HG02885 (cell line): ENCODE data around the gene INTS1.
"Not testable (repeated sequence)": the region's sequence is repeated elsewhere in the genome, so short reads cannot be mapped to it uniquely, and the experiment has no call there.

Source experiments
- ATAC-seq: cut with Tn5 transposase; IDR thresholded peaks from one replicate; pipeline ENCODE4 v1.9.1; 2021; ENCODE audit warnings: mild to moderate bottlenecking; ENCODE audit not compliant: unreplicated experiment, poor library complexity

INTS1 gene

DNA sequence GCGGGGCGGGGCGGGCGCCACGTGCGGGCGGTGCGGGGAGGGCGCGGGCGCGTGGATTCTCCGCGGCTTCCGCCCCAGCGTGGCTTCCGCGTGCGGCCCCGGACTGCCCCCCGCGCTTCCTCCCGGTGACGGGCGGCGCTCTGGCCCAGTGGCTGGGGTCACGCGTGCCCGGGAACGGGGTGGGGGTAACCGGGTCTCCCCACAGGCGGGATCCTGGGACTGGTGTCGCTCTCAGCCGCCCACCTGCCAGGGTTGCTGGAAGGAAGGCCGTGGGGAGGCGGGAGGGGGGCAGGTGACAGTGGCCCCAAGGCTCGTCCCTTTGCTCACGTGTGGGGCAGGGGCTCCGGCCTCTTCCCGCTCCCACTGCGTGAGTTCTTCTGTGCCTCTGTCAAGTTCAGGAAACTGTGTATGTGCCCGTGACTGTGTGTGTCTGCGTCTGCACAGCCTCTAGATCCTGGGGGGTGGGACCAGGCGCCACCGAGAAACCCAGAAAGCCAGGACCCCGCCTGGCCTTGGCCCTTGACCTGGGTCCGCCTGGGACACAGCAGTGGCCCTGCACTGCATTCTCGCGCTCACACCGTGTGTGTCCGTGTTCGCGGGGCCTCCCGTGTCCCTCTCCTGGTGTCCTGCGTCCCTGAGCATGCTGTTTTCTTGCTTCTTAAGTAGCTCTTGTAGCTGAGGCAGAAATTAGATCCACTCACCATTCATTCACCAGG lies 27.2 kb upstream of the INTS1 start:
- ATAC-seq: peak; percentile 24

DNA sequence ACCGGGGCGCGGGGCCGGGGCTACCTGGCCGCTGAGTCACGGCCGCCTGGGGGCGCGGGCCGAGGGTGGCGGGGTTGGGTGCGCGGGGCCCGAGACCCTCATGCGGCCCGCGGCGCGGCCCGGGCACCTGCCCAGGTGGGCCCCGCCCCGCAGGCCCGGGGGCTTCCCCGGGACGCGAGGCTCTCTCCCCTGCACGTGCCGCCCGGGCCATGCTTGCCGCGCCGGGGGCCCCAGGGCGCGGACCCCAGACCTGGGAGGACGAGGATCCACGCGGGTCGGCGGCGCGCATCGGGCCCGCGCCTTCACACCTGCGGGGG lies 26.7 kb upstream of the INTS1 start:
- ATAC-seq: peak; percentile 16

DNA sequence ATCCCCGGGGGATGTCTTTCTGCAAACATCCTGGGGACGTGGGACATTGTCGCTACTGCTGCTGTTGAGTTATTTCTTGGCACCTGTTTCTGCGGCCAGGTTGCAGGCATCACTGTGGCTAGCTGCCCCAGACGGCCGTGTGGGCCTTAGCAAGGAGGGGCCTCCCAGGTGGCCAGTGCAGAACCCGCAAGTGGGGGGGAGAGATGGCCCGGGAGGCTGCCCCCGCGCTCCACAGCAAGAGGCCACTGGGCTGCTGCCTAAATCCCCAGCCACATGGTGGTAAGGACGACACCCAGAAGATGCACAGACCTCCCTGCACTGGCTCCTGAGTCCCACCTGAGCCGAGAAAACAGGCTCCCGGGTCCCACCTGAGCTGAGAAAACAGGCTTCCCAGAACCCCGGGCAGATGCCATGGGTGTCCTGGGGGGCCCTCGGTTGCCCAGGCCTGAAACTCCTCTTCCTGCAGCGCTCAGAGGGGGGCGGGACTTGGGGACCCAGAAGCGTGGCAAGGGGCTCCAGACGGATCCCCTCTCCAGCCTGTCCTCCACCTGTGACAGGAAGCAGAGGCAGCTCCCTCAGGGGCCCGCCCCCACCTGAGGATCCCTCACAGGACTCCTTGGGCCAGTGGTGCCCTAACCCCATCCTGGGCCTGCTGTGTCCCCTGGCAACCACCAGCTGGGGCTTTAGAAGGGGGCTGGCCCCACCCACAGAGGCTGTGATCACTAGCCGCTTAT lies 25.4 kb upstream of the INTS1 start:
- no peak for ATAC-seq

DNA sequence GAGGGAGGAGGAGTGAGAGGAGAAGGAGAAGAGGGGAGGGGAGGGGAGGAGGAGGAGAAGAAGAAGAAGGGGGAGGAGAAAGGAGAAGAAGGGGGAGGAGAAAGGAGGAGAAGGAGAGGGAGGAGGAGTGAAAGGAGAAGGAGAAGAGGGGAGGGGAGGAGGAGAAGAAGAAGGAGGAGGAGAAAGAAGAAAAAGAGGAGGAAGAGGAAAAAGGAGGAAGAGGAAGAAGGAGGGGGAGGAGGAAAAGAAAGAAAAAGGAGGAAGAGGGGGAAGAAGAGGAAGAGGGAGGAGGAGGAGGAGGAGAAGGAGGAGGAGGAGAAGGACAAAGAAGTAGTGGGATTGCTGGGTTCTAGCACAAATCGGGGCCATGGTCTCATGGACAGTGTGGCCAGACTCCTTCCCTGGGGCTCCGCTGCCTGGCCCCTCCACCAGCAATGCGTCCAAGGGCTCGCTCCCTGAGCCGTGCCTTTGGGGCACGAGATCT lies 22.1 kb upstream of the INTS1 start:
- ATAC-seq: no peak

DNA sequence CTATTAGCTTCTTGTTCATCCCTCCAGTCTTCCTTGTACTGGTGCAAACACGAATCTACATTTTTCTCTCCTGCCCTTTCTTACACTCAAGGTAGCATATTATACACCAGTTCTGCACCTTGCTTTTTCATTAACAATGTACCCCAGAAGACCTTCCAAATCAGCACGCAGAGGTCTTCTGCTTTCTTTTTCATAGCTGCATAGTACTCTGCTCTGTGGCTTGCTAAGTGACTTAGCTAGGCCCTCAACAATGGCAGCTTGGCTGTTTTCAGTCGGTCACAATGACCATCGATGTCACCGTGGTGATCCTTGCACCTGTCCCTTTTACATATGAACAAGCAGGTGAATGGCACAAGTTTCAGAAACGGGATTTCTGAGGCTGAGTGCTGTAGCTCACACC lies 21.2 kb upstream of the INTS1 start:
- no peak for ATAC-seq

DNA sequence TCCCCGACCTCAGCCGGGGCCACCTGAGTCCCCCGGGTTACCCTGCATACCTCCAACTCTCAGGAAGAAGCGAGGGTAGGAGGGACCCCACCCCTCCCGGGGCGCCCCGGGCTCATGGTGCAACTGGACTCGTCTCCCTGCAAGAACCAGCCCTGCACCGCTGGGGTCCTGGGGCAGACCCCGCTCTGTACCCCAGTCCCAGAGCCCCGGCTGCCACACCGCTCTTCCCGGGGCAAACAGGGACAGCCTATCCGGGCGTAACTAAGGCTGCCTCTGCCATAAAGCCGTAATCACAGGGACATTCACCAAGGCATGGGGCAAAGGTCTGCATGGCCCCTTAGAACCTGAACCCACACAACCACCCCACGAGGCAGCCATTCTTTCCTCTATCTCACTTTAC lies 19.7 kb upstream of the INTS1 start:
- no peak for ATAC-seq

DNA sequence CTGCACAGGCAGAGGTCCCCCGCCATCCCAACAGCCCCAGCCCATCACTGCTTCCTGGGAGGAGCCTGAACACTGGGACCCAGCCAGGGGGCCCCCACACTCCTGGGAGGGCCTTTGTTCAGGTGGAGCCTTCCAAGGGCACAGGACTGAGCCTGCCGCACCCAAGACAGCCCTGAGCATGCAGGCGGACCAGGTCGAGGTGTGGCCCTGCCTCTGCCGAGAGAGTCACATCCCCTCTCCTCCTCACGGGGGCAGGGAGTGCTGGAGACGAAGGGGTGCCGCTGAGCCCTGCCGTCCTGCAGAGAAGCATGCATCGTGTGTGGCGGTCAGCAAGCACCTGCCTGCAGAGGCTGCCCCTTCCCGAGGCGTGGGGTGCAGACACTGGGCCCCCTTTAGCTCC lies 19.0 kb upstream of the INTS1 start:
- ATAC-seq: no peak

DNA sequence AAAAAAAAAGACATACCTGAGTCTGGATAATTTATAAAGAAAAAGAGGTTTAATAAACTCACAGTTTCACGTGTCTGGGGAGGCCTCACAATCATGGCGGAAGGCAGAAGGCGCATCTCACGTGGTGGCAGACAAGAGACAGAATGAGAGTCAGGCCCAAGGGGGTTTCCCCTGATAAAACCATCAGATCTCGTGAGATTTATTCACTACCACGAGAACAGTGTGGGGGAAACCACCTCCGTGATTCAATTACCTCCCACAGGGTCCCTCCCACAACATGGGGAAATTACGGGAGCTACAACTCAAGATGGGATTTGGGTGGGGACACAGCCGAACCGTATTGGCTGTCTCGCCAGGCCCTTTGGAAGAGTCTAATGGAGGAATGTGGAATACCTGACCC lies 17.3 kb upstream of the INTS1 start:
- no peak for ATAC-seq

DNA sequence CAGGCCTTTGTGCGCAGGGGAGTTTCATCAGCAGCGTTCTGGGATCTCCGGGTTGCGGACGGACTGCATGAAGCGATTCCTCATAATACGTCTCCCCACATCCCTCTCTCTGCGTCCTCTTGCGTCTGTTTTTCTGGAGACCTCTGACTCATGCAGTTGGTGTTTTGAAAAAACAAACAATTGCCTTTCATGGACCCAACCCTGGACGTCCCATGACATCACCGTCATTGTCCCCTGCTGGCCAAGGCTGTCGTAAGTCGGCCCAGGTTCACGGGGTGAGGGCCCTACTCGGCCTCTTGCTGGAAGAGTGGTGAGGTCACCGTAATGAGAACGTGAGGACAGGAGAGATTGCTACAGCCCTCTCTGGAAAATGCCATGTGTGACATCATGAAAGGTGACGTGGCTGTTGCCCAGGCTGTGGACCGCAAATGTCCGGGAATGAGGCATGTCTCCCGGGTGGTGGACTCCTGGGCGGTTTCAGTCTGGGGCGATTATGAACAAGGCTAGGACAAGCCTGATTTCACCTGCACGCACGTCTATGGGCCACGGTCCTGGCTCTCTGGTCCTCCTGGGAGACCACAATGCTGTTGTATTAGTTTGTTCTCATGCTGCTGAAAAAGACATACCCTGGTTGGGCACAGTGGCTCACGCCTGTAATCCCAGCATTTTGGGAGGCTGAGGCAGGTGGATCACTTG lies 16.5 kb upstream of the INTS1 start:
- ATAC-seq: no peak

DNA sequence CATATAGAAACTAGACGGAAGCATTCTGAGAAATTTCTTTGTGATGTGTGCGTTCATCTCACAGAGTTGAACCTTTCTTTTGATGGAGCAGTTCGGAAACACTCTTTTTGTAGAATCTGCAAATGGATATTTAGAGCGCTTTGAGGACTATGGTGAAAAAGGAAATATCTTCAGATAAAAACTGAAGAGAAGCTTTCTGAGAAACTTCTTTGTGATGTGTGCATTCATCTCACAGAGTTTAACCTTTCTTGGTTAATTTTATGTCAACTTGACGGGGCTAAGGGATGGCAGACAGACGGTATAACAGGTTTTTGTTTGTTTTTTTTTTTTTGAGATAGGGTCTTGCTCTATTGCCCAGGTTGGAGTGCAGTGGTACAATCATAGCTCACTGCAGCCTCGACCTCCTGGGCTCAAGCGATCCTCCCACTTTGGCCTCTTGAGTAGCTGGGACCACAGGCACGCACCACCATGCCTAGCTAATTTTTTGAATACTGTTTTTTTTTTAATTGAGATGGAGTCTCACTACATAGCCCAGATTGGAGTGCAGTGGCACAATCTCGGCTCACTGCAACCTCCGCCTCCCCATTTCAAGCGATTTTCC lies 15.2 kb upstream of the INTS1 start:
- not testable (repeated sequence) for ATAC-seq

DNA sequence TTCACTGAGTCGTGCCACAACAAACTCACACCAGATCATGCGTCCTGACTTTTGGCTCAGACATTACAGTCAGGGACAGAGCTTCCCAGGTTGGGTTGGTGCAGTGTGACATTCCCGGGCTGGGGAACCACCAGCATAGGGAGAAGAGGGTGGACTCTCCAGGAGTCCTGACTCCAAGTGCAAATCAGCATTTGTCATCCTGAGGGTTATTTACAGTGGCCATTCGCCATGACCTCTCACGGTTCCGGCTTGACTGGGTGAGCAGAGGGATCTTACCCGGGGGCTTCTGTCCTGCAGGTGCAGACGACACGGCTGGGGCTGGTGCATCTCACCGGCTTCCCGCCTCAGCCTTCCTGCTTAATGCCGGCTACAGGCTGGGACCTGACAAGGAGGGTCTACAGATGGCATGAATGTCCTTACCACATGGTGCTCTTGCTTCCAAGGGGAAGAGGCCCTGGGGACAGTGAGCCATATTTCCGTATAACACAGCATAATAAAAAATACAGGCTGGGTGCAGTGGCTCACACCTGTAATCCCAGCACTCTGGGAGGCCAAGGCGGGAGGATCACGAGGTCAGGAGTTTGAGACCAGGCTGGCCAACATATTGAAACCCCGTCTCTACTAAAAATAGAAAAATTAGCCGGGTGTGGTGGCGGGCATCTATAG lies 12.5 kb upstream of the INTS1 start:
- ATAC-seq: no peak

DNA sequence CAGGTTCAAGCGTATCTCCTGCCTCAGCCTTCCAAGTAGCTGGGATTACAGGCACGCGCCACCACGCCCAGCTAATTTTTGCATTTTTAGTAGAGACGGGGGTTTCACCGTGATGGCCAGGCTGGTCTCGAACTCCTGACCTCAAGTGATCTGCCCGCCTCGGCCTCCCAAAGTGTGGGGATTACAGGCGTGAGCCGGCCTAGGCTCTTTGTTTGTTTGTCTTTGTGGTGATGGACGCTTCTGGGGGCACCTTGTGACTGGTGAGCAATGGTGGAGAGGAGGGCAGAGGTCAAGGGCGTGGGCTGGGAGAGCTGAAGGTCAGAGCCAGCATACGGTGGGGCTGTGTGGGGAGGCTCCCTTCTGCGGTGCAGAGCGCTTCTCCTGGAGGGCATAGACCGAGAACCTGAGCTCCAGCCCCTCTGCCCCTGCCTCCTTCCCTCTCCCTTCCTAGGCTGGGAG lies 11.3 kb upstream of the INTS1 start:
- not testable (repeated sequence) for ATAC-seq

DNA sequence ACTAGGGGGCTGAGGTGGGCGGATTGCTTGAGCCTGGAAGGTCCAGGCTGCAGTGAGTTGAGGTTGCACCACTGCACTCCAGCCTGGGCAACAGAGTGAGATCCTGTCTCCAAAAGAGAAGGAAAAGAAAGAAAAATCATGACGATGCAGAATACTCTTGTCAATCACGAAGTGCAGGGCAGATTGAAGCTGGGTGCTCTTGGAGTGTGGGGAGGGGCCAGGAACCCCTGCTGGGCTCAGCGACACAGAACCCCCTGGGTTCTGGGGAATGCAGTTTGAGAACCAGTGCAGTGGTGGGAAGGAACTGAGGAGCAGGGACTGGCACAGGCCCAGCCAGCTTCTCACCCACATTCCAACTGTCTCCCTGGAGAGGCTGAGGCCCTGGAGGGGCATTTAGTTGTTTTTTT lies 10.8 kb upstream of the INTS1 start:
- no peak for ATAC-seq

DNA sequence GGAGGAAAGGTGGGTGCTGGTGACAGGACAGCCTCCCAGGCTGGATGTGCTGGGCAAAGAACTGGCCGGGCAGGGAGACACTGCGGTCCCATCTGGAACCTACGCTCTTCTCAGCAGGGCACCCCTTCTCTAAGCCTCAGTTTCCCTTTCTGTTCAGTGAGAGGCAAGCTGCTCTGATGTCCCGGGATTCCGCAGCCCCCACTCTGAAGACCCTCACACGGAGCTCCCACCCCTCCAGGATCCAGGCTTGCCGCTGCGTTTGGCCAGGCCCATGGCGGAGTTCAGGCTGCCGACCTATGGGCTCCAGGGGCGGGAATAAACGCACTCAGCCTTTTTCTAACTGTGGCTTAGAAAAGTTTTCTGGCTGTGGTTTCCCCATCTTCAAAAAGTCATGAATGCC lies 10.2 kb upstream of the INTS1 start:
- no peak for ATAC-seq

DNA sequence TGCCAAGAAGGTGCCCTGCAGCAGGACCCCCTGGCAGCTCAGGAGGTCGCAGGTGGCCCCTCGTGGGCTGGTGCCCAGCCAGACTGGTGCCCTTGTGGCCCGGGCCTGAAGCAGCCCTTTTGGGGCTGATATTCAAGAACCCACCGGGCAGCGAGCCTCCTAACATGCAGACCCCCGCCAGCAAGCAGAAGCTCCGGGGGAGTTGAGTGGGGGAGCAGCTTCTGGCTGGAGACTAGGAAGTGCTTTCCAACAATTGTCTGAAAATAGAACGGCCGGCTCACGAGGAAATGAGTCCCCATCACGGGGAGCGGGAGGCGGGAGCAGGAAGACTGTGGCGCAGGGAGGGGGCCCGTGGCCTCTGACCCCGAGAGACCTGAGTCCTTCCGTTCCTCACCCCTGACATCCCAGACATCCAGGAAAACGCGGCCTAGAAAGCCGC lies 9.5 kb upstream of the INTS1 start:
- ATAC-seq: no peak

DNA sequence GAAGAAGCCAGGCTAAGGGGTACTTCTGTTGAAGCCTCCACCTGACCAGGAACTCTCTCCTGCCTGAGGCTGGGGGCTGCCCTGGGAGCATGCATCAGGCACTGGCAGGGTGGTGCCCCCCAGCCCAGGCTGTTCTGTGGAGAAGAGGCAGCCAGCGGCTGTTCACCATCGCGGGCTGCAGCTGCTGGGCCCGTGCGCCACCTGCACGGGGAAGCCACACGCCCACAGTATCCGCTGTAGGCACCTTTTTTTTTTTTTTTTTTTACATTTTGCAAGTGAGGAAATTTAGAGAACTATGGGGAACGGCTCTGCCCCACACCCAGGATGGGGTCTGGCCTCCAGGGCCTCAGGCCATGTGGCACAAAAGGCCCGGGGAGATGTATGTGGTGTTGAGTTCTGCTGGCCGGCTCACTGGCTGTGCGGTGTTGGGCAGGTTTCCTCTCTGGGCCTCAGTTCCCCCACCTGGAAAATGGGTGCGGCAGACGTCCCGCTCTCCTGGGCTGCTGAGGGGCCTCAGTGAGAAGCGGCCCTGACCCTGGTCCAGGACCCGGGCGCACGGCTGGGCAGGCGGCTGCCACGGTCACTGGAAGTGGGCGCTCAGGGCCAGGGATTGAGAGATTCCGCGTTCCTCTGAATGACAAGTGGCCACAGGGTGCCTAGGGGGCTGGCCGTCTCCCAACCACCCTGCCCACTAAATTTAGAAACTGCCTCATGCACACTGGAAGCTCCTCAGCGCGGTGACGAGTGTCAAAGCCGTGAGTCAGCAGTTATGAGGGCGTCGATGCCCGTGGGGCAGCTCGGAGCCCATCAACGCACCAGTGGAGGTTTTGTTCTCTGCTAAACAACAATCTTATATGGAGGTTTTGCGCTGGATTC lies 8.8 kb upstream of the INTS1 start:
- ATAC-seq: no peak

DNA sequence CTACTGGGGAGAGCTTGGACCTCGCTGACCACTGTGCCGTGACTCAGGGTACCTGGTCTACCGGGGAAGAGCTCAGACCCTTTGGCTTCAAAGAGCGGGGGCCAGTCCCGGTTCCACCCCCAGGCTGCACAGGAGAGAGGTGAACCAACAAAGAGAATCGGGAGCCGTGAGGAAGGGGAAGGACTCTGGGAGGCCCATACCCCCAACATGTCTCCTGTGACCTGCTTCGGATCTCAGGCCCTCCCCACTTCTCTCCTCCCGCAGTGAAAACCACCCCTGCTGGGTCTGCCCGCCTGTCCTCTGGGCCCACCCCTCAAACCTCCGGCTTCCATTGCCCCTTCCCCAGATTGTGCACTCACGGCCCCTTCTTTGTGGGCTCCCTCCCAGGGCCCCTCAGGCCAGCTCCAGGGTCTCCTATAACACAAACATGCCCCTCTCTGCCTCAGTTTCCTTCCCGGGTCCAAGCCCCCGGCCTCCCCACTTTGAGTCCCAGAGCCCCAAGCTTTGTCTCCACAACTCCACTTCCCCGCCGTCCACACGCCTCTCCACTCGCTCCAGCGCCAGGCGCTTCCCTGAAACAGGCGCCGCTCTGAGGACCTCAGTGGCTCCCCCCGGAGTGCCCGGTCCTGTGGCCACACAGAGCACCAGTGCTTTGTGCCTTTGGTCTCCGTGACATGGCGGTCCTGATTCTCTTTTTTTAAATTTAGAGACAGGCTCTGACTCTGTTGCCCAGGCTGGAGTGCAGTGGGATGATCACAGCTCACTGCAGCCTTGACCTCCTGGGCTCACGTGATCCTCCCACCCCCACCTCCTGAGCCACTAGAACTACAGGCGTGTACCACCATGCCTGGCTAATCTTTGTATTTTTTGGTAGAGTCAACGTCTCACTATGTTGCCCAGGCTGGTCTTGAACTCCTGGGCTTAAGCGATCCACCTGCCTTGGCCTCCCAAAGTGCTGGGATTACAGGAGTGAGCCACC lies 7.5 kb upstream of the INTS1 start:
- ATAC-seq: no peak

DNA sequence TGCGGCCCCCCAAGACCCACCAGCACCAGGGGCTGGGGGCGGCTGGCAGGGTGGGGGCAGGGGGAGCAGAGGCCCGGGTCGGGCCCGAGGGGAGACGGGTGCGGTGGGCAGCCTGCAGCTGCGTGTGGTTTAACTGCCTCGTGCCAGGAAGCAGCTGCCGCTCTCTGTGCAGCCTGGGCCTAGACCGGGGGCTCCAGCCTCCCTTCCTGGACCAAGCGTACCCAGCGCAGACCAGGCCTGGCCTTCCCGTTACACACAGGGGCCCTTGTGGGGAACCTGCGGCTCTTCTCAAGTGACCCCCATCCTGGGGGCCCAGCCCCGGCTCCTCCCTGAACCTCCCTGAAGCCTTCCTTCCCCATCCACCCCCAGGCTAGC lies 6.6 kb upstream of the INTS1 start:
- ATAC-seq: no peak
